Umbilical cord (tissue), 2 donors: ENCODE data around the gene SLC35F2. TPM values are rescaled to one million over a fixed set of nuclear protein-coding genes. Genes with fewer than 3 reads are reported as not detected.
A peak's percentile ranks its signal among the peaks of the same experiment; 100 is the strongest.
"Not testable (repeated sequence)": the region's sequence is repeated elsewhere in the genome, so short reads cannot be mapped to it uniquely, and the experiment has no call there.

Source experiments
- DNase-seq: peaks from one replicate; pipeline ENCODE4 v3.0.0-alpha.2; 2015; ENCODE audit warnings: low spot score
- total RNA-seq: library from RNA; depleted of rRNA; stranded (reverse); fragments of >200 nt; gene quantifications from one replicate; pipeline ENCODE4 v1.2.3, GENCODE V29; 2014; ENCODE audit warnings: low replicate concordance; ENCODE audit not compliant: insufficient read depth

Gene SLC35F2, protein sequence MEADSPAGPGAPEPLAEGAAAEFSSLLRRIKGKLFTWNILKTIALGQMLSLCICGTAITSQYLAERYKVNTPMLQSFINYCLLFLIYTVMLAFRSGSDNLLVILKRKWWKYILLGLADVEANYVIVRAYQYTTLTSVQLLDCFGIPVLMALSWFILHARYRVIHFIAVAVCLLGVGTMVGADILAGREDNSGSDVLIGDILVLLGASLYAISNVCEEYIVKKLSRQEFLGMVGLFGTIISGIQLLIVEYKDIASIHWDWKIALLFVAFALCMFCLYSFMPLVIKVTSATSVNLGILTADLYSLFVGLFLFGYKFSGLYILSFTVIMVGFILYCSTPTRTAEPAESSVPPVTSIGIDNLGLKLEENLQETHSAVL
- 5.3 TPM for total RNA-seq

DNA sequence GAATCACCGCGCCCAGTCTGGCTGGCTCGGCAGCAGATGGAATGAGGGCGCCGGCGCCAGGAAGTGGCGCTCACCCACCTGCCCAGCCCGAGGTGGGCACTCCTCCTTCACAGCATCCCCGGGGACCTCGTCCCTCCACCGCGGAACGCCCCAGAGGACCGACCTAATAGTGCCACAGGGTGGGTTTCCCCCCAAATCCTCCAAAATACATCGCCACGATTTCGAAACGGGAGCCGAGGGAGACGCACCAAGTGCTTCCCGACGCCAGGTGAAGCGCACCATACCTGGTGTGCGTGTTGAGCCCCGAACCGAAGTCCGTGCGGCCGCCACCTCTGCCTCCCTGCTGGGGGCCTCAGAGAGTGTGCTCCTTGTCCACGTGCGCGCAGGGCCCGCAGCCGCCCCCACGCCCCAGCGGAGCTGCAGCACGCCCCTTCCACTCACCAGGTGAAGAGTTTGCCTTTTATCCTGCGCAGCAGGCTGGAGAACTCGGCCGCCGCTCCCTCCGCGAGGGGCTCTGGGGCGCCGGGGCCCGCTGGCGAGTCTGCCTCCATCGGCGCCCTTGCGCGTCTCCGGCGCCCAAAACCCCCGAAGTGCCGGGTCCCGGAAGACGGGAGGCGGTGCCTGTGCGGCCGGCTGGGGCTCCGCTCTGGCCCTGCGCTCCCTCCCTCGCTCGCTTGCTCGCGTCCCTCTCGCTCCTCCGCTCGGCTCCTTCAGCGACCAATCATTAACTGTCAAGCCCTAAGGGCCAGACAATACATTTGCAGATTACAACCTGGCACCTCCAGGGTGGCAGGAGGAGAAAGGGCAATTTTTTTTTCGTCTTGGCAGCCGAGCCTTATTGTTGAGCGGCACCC lies at the start of gene SLC35F2:
Gene SLC35F2 (minus strand): TSS at position 571 of the 854 bp plus-strand sequence. CDS start 20 bp downstream, at position 551.
- DNase-seq, result peak; percentile 64

DNA sequence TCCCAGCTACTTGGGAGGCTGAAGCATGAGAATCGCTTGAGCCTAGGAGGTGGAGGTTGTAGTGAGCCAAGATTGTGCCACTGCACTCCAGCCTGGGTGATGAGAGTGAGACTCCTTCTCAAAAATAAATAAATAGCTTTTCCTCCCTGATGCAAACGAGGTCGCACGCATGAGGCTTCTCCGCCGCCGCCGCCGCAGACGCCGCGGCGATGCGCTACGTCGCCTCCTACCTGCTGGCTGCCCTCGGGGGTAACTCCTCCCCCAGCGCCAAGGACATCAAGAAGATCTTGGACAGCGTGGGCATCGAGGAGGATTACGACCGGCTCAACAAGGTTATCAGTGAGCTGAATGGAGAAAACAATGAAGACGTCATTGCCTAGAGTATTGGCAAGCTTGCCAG lies 49.6 kb upstream of the SLC35F2 start:
- no peak for DNase-seq

DNA sequence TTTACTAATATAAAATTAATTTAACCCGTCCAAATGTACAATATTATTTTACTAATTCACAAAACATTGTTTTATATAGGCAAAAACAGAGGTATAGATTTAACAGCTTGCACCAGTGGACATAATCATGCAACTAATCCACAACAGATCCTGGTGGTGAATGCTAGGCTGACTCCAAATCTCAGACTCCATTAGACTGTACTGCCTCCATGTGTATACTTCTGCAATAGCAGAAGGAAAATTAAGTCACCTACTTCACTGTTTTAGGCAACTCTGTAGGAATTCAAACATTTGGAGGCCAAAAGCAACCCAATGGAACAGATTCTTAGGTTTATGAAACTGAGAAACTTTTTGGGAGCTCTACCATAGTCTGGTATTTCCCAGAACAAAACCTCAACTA lies 39.7 kb upstream of the SLC35F2 start:
- DNase-seq, result peak; percentile 50

DNA sequence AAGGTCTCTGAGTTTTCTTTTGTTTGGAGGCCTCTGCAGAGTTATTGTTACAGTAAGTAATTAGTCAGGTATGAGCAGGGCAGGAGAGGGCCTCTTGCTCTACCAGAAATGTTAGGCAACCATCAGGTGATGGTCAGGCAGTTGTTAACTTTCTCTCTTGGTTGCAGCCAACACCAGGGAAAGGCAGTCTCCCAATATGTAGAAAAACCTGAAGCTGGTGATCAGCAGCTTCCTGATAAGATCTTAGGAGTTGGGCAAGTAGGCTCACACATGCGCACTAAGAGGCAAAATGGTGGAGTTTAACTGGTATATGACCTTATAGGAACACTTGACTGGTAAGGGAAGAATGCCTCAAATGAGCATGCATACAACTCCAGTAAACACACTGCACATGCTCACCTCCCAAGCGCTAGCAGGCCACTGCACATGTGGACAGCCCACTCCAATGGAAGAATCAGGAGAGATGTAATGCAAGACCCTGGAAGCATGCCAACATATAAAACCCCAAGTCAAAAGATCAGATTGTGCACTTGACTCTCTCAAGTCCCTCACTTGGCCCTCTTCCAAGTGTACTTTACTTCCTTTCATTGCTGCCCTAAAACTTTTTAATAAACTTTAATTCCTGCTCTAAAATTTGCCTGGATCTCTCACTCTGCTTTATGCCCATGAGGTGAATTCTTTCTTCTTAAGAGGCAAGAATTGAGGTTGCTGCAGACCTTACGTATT lies 23.7 kb upstream of the SLC35F2 start:
- DNase-seq, result no peak

DNA sequence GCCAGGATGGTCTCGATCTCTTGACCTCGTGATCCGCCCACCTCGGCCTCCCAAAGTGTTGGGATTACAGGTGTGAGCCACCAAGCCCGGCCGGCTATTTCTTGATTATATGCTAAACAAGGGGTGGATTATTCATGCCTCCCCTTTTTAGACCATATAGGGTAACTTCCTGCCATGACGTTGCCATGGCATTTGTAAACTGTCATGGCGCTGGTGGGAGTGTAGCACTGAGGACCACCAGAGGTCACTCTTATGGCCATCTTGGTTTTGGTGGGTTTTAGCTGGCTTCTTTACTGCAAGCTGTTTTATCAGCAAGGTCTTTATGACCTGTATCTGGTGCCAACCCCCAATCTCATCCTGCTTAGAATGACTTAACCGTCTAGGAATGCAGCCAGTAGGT lies 22.9 kb upstream of the SLC35F2 start:
- not testable (repeated sequence) for DNase-seq

DNA sequence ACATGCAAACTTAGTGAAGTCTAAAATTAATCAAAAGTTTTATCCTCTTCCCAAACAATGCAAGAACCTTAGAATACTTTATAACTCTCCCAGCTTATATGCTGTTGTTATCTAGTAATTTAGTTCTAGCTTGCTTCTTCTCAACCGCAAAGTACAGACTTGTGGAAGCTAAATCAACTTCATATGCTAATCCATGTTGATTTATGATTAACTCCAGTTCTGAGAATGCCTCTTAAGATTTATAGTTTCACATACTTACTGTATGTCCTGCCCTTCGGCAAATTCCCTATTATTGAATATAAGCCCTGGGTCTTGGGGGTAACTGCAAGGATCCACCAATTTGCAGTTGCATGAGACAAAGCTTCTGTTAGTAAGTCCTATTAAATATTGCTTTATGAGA lies 17.6 kb upstream of the SLC35F2 start:
- no peak for DNase-seq

DNA sequence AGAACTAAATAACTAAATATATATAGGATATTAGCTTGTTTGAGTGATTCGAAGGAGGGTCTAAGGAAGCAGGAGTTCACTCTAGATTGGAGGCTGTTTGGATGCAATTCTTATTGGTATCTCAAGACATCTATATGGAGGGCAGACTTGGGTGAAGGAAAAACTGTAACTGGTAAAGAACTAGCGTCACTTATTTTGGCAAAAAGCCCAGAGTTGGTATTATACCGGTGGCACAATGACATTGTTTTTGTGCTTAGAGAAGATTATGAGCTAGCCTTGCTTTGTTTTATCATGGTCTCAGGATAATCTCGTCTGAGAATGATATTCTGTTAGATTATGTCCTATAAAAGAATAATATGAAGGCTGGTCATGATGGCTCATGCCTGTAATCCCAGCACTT lies 6.0 kb upstream of the SLC35F2 start:
- no peak for DNase-seq

DNA sequence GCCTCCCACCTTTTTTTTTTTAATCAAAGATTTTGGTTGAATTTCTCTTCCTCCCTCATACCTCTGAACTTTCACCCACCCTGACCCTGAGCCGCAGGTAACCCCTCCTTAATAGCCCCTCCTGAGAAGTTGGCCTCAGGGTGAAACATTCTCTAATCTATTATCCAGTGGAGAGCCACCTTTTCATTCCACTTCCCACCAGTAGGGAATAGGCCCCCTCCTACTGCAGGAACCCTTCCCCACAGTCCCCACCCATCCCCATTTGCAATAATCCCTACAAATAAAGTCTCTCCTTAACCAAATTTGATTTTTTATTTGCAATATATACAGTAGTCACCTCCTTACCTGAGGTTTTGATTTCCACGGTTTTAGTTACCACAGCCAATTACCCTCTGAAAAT lies 2.1 kb upstream of the SLC35F2 start:
- DNase-seq, result no peak

DNA sequence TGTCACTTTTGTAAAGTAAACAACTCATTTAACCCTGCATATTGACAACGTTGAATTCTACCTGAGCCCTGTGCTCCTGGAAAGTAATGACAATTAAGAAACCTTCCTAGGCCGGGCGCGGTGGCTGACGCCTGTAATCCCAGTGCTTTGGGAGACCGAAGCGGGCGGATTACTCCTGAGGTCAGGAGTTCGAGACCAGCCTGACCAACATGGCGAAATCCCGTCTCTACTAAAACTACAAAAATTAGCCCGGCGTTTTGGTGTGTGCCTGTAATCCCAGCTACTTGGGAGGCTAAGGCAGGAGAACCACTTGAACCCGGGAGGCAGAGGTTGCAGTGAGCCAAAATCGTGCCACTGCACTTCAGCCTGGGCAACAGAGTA lies 1.6 kb upstream of the SLC35F2 start:
- not testable (repeated sequence) for DNase-seq

DNA sequence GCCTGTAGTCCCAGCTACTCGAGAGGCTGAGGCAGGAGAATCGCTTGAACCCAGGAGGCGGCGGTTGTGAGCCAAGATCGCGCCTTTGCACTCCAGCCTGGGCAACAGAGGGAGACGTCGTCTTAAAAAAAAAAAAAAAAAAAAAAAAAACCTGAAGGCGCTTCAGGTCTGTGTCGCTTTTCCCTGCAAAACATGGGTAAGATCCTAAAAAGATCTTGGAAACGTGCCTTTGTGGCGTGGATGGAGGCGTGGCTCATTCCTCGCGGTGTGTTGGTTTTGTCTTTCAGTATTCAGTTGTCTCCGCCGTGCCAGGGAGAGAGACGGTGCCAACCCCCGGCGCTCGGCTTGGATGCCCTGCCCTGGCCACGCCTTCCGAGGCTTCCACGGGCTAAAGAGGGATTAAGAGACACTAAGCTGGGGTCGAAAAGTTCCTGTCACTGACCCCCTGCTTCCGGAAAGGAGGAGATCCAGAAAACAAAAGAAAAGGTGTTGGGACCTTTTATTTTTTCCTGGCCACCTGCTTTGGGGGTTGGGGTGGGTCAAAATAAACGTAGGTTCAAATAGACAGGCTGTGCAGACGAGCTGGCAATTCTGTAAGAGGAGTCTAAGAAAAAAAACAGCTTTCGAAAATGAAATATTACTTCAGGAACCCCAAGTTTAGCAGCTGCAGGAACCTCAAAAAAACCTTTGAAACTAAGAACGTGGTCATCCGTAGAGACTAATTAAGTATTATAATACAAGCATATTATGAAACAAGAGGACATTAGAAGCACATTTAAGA lies 1.1 kb upstream of the SLC35F2 start:
- DNase-seq, result no peak

DNA sequence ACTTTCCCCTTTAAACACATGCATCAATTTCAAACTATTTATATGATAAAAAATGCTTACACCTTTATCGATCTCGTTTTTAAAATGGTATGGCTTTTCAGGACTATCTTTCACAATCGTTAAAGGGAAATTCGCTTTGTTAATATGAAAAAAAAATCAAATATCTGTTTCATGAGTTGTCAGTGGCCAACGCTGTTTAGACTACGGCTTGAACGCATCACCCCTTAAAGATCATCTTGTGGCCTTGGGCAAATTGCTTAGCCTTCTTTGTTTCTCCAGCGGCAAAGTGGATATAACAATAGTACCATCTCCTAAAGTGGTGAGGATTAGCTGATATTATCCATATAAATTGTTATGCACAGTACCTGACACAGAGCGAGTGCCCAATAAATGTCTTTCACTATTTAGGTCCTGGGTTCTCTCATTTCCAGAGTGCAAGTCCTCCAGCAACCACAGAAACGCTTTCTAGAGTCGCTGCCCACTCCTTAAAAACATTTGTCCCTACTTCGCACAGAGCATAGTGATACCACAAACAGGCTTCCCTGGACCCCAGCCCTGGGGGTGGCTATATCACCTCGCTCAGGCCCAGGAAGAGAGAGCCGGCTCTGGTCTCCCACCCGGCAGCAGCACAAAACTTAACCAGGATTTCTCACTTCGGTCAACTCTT lies 904 bp downstream of the SLC35F2 start:
- DNase-seq, result no peak

DNA sequence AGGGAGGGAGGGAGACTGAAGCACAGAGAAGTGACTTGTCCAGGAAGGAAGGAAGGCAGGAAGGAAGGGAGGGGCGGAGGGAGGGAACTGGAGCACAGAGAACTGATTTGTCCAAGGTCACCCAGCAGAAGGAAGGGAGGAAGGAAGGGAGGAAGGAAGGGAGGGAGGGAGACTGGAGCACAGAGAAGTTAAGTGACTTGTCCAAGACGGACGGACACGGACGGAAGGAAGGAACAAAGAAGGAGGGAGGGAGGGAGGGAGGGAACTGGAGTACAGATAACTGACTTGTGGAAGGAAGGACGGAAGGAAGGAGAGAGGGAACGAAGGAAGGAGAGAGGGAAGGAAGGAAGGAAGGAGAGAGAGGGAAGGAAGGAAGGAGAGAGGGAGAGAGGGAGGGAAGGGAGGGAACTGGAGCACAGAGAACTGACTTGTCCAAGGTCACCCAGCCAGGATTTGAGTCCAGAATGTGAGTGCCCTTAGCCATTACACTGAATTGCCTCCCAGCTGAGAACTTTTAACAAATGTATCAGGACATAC lies 1.5 kb downstream of the SLC35F2 start:
- DNase-seq, result no peak

DNA sequence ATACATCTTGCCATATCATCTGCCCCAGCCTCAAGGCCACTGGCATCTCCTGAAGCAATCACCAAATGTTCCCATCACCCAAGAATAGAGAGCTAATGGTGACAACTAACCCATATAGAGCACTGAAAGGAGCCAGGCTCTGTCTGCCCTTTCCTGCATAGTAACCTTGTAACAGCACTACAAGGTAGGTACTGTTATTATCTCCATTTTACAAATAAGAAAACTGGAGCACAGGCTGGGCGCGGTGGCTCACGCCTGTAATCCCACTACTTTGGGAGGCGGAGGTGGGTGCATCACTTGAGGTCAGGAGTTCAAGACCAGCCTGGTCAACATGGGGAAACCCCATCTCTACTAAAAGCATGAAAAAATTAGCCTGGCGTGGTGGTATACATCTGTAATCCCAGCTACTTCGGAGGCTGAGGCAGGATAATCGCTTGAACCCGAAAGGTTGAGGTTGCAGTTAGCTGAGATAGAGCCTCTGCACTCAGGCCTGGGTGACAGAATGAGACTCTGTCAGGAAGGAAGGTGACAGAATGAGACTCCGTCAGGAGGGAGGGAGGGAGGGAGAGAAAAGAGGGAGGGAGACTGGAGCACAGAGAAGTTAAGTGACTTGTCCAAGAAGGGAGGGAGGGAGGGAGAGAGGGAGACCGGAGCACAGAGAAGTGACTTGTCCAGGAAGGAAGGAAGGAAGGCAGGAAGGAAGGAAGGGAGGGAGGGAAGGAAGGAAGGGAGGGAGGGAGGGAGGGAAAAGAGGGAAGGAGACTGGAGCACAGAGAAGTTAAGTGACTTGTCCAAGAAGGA lies 2.2 kb downstream of the SLC35F2 start:
- DNase-seq, result no peak

DNA sequence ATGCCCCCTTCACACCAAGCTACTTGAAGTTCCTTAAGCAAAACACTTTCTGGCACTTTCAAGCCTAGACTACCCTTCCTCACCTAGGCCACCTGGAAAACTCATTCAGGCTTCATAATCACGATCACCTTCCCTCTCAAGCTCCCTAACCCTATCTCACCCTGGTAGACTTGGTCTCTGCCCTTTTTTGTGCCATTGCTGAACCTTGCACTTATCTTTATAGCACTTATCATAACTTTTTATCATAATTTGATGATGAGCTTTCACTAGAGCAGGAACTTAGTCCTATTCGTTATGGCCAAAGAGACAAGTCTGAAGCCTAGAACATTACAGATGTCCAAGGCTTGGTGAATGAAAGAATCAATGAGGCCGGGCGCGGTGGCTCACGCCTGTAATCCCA lies 5.5 kb downstream of the SLC35F2 start:
- no peak for DNase-seq

DNA sequence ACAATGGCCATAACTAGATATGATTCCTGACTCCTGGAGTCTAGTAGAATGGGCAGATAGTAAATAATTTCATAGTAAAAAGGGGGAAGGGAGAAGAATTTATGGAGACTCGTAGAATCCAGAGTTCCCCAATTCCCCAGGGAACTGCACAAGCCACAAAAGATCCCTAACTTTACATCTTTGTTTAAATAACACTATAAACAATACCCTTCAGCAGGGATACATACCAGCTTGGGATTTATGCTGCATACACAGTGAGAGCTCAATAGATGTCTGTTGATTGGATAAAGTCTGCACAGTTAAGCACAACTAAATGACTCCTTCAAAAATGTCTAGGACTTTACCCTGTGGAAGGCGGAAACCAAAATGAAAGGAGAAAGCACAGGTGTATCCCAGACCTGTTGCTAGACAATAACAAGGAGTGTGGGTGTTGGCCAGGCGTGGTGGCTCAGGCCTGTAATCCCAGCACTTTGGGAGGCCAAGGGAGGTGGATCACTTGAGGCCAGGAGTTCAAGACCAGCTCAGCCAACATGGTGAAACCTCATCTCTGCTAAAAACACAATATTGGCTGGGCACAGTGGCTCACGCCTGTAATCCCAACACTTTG lies 6.8 kb downstream of the SLC35F2 start:
- DNase-seq, result no peak

DNA sequence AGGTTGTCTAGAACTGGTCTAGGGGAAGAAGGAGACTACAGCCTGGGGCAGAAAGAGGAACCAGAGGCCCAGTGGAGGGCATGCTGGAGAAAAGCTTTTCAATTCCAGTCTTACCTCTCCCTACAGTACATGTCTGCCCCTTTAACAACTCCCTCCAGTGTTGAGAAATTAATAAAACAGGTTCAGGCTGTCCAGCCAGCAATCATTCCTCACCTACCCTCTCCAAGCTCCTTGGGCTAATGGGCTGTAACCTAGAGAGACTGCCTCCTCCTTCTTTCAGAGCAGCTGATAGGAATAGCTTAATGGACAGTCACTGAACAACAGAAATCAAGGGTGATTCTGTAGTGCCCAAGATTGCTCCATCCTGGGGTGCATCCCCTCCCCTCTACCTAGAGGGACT lies 8.8 kb downstream of the SLC35F2 start:
- DNase-seq, result no peak

DNA sequence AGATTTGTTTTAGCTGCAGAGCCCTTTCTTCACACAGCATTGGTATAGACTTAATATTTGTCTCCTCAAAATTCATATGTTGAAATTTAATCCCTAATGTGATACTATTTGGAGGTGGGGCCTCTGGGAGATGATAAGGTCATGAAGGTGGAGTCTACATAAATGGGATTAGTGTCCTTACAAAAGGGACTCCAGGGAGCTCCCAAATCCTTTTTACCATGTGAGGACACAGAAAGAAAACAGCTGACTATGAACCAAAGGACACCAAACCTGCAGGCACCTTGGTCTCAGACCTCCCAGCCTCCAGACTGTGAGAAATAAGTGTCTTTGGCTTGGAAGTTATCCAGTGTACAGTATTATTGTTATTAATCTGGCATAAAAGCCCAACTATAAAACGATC lies 10.2 kb downstream of the SLC35F2 start:
- no peak for DNase-seq

DNA sequence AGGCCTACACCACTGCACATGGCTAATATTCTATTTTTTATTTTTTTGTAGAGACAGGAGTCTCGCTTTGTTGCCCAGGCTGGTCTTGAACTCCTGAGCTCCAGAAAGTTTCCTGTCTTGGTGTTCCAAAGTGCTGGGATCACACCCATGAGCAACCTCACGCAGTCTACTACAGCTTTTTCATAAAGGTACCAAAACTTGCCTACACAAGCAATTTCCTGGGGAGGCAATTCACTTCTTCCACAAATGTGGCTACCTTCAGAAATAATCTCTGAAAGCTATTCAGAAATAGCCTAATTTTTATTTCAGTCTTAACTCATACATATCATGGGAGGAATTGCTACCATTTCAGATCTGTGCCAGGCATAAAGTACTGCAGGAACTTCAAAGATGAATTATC lies 11.4 kb downstream of the SLC35F2 start:
- DNase-seq, result no peak

DNA sequence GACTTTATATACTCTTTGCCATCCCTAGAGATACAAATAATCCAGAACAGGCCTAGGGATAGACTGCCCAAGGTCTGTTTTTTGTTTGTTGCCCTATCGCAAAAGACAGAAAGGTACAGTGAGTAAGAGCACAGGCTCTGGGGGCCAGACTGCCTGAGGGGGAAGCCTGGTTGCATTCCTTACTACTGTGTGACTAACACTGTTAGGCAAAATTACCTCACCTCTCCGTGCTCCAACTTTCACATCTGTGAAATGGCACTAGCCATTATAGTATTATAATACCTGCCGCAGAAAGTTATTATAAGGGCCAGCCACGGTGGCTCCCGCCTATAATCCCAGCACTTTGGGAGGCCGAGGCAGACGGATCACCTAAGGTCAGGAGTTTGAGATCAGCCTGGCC lies 14.5 kb downstream of the SLC35F2 start:
- DNase-seq, result no peak
